ENCODE results near the gene PDE4A.
A peak's percentile ranks its signal among the peaks of the same experiment; 100 is the strongest.

The PDE4A gene

GRCh38 chr19:10516671-10517286 is 96.4 kb downstream of the PDE4A start:
- peak; percentile 25 for DNase-seq

- DNase-seq, result peak; percentile 34
Observed at GRCh38 chr19:10517361-10517759, 97.0 kb downstream of the PDE4A start, which contains the start of gene S1PR5. Gene S1PR5 (minus strand): TSS chr19:10517447. CDS start chr19:10515011, 2,436 bp downstream.

- peak; percentile 37 for DNase-seq
Observed at GRCh38 chr19:10517760-10518443, 97.6 kb downstream of the PDE4A start.

GRCh38 chr19:10518444-10519361 is 98.4 kb downstream of the PDE4A start:
- no peak for DNase-seq
